Stomach (tissue), 4 donors: ENCODE results near the gene NUP160.
"Not testable (repeated sequence)": the region's sequence is repeated elsewhere in the genome, so short reads cannot be mapped to it uniquely, and the experiment has no call there.

Source experiments
- CTCF ChIP-seq, 7 experiments: fragments of 450-650 bp in 4 of 7; fragments of 200-600 bp in 3 of 7; sonication (generic) in 3 of 7; IDR thresholded peaks; one replicate each; pipeline ENCODE4 v1.5.1; 2016 to 2019; ENCODE audit warnings: antibody characterized with exemption in 7 of 7, control low read depth in 2 of 7, mild to moderate bottlenecking in 1 of 7
- EP300 ChIP-seq: sonication (generic); formaldehyde crosslinking; IDR thresholded peaks from one replicate; pipeline ENCODE4 v1.6.1; 2017; ENCODE audit warnings: antibody characterized with exemption
- POLR2A ChIP-seq, 4 donors: fragments of 450-650 bp; IDR thresholded peaks; one replicate each; pipeline ENCODE4 v1.6.1; 2016; ENCODE audit warnings: antibody characterized with exemption in 4 of 4, control low read depth in 2 of 4, mild to moderate bottlenecking in 1 of 4, moderate library complexity in 1 of 4
- POLR2AphosphoS5 ChIP-seq, 3 donors: sonication (generic); formaldehyde crosslinking; IDR thresholded peaks; one replicate each; pipeline ENCODE4 v1.6.1; 2016; ENCODE audit warnings: antibody characterized with exemption in 3 of 3

GRCh38 chr11:47875858-47876257 is 27.7 kb upstream of the NUP160 start:
- TF ChIP-seq CTCF (IDR thresholded peaks at IDR 0.05); EP300; POLR2AphosphoS5 (IDR thresholded peaks at IDR 0.05); POLR2A (IDR thresholded peaks at IDR 0.05): not testable (repeated sequence)
